Neuronal stem cell (in vitro differentiated cells): Measurements from ENCODE around the gene GPRC5A.
A peak's percentile ranks its signal among the peaks of the same experiment; 100 is the strongest.

Source experiments
- DNase-seq: peaks from one replicate; pipeline ENCODE4 v3.0.0-alpha.2; 2013; ENCODE audit warnings: low spot score
- H2AFZ ChIP-seq: one replicate; pipeline ENCODE4 v1.6.1; 2013; ENCODE audit warnings: mild to moderate bottlenecking, low read length, inconsistent platforms
- H2AK5ac ChIP-seq: 2 replicates; pipeline ENCODE4 v1.6.1; 2013; ENCODE audit warnings: low read depth, mild to moderate bottlenecking, inconsistent platforms, low read length, moderate library complexity, mixed read lengths
- H2BK120ac ChIP-seq: 2 replicates; pipeline ENCODE4 v1.6.1; 2013; ENCODE audit warnings: low read depth, mild to moderate bottlenecking, inconsistent platforms, low read length, moderate library complexity, mixed read lengths
- H2BK12ac ChIP-seq: one replicate; pipeline ENCODE4 v1.6.1; 2013; ENCODE audit warnings: low read length, inconsistent platforms
- H2BK15ac ChIP-seq: 2 replicates; pipeline ENCODE4 v1.6.1; 2013; ENCODE audit warnings: mild to moderate bottlenecking, low read length, inconsistent platforms, mixed read lengths
- H2BK5ac ChIP-seq: one replicate; pipeline ENCODE4 v1.6.1; 2013; ENCODE audit warnings: inconsistent platforms, mild to moderate bottlenecking, low read length, moderate library complexity
- H3K14ac ChIP-seq: one replicate; pipeline ENCODE4 v1.6.1; 2013; ENCODE audit warnings: low read length, inconsistent platforms
- H3K18ac ChIP-seq: 2 replicates; pipeline ENCODE4 v1.6.1; 2013; ENCODE audit warnings: low read length, inconsistent platforms
- H3K23ac ChIP-seq: 2 replicates; pipeline ENCODE4 v1.6.1; 2013; ENCODE audit warnings: low read depth, mild to moderate bottlenecking, mixed read lengths, low read length, inconsistent platforms; ENCODE audit not compliant: poor library complexity
- H3K27ac ChIP-seq: replicated peaks from 3 replicates; pipeline ENCODE4 v1.5.1; 2013; ENCODE audit warnings: low read length, inconsistent platforms
- H3K27me3 ChIP-seq, 3 experiments: 2 replicates each; pipeline ENCODE4 v1.6.1; 2013; ENCODE audit warnings: low read length in 3 of 3, mild to moderate bottlenecking in 2 of 3, inconsistent platforms in 1 of 3, low read depth in 1 of 3, mixed read lengths in 1 of 3, moderate library complexity in 1 of 3; ENCODE audit not compliant: control insufficient read depth in 3 of 3, insufficient read depth in 3 of 3
- H3K36me3 ChIP-seq, 2 donors: replicated peaks in 1 of 2; 2 replicates each; pipeline ENCODE4 v1.6.1; 2013; ENCODE audit warnings: low read length in 2 of 2; ENCODE audit not compliant: control insufficient read depth in 2 of 2, insufficient read depth in 2 of 2
- H3K4ac ChIP-seq: 2 replicates; pipeline ENCODE4 v1.6.1; 2013; ENCODE audit warnings: inconsistent platforms, mild to moderate bottlenecking, low read length, moderate library complexity
- H3K4me1 ChIP-seq, 2 donors: 1 replicate in 1 of 2; 2 replicates in 1 of 2; pipeline ENCODE4 v1.6.1; 2013; ENCODE audit warnings: low read length in 2 of 2, low read depth in 1 of 2; ENCODE audit not compliant: control insufficient read depth in 2 of 2, insufficient read depth in 1 of 2
- H3K4me2 ChIP-seq: one replicate; pipeline ENCODE4 v1.6.1; 2013; ENCODE audit warnings: mild to moderate bottlenecking, low read length, inconsistent platforms; ENCODE audit not compliant: insufficient read depth, poor library complexity, severe bottlenecking
- H3K4me3 ChIP-seq, 2 donors: 2 replicates each; pipeline ENCODE4 v1.5.1; 2013; ENCODE audit warnings: low read length in 2 of 2, mild to moderate bottlenecking in 2 of 2, inconsistent platforms in 1 of 2, moderate library complexity in 1 of 2
- H3K79me1 ChIP-seq: one replicate; pipeline ENCODE4 v1.6.1; 2013; ENCODE audit warnings: low read depth, mild to moderate bottlenecking, inconsistent platforms, low read length, moderate library complexity
- H3K9ac ChIP-seq: one replicate; pipeline ENCODE4 v1.6.1; 2013; ENCODE audit warnings: mild to moderate bottlenecking, low read depth, low read length, inconsistent platforms; ENCODE audit not compliant: poor library complexity
- H3K9me3 ChIP-seq, 2 donors: replicated peaks in 1 of 2; 2 replicates each; pipeline versions ENCODE3 to v1.6.1; 2013; ENCODE audit warnings: low read length in 2 of 2, mild to moderate bottlenecking in 2 of 2, inconsistent platforms in 1 of 2, low read depth in 1 of 2, mixed read lengths in 1 of 2, moderate library complexity in 1 of 2; ENCODE audit not compliant: control insufficient read depth in 2 of 2, insufficient read depth in 1 of 2
- H4K8ac ChIP-seq: one replicate; pipeline ENCODE4 v1.6.1; 2013; ENCODE audit warnings: low read depth, mild to moderate bottlenecking, inconsistent platforms, low read length, moderate library complexity
- H4K91ac ChIP-seq: one replicate; pipeline ENCODE4 v1.6.1; 2013; ENCODE audit warnings: low read length, low read depth, mild to moderate bottlenecking, inconsistent platforms; ENCODE audit not compliant: poor library complexity
- WGBS, 2 donors: extraction: QIAGEN DNeasy Blood & Tissue Kit; methylation state at CpG; one replicate each; pipeline ENCODE4 v1.1.7; 2013; ENCODE audit warnings: missing lambda C conversion rate in 2 of 2, mixed read lengths in 1 of 2; ENCODE audit not compliant: insufficient read length in 2 of 2, insufficient replicate concordance in 1 of 2; ENCODE audit errors: extremely low coverage in 2 of 2; 5-methylcytosine and 5-hydroxymethylcytosine counted together

Gene GPRC5A

GRCh38 chr12:12908252-12908651, 16.9 kb downstream of the GPRC5A start:
- WGBS, 2 donors, result no CpG with 5 or more reads among the region's 14 CpGs
- Histone ChIP-seq H3K27ac (no peak overlapping the region), H3K4me2 (no peak overlapping the region), H3K4ac (no peak overlapping the region), H2BK12ac (no peak overlapping the region), H3K79me1 (no peaks in the 10 kb centered on the region), H3K9ac (no peak overlapping the region), H2AK5ac (no peak overlapping the region), H2BK120ac (no peak overlapping the region), H3K27me3 (peaks cover 0 to 19% (median 0%) of the 10 kb centered on the region in 3 experiments), H3K9me3 (peaks cover 0 to 4% of the 10 kb centered on the region in 2 donors), H4K8ac (no peak overlapping the region), H3K18ac (no peak overlapping the region), H2BK15ac (no peak overlapping the region), H3K23ac (no peak overlapping the region), H3K14ac (no peak overlapping the region), H2BK5ac (no peak overlapping the region), H3K36me3 (no peaks in the 10 kb centered on the region), H4K91ac (no peak overlapping the region), H3K4me3 (peak overlapping the region in 1 of 2 donors; percentile 45), H3K4me1 (peaks cover 0 to 7% of the 10 kb centered on the region in 2 donors), H2AFZ (no peak overlapping the region)
- no peak for DNase-seq

- no peak overlapping the region for H2BK12ac ChIP-seq
- no peak overlapping the region for H3K9ac ChIP-seq
- H2BK5ac ChIP-seq, result no peak overlapping the region
- H4K91ac ChIP-seq, result no peak overlapping the region
- no peaks in the 10 kb centered on the region for H3K36me3 ChIP-seq
- H2AK5ac ChIP-seq, result no peak overlapping the region
- peak overlapping the region; percentile 22 for H3K27ac ChIP-seq
- no peak overlapping the region for H2BK120ac ChIP-seq
- no peak overlapping the region for H3K23ac ChIP-seq
- no peak overlapping the region for H3K14ac ChIP-seq
- no peak overlapping the region for H3K4ac ChIP-seq
- no peak overlapping the region for H2BK15ac ChIP-seq
- H3K27me3 ChIP-seq, result peaks cover 0 to 19% (median 0%) of the 10 kb centered on the region in 3 experiments
- H3K4me3 ChIP-seq, result peak overlapping the region in 1 of 2 donors; percentile 24
- H3K79me1 ChIP-seq, result no peaks in the 10 kb centered on the region
- peaks cover 0 to 10% of the 10 kb centered on the region in 2 donors for H3K4me1 ChIP-seq
- H3K4me2 ChIP-seq, result no peak overlapping the region
- no peak overlapping the region for H3K18ac ChIP-seq
- peaks cover 0 to 4% of the 10 kb centered on the region in 2 donors for H3K9me3 ChIP-seq
- no CpG with 5 or more reads among the region's 12 CpGs for WGBS, 2 donors
- H4K8ac ChIP-seq, result no peak overlapping the region
- no peak for DNase-seq
- H2AFZ ChIP-seq, result no peak overlapping the region
These were observed 17.3 kb downstream of the GPRC5A start for GRCh38 chr12:12908711-12909110.

GRCh38 chr12:12909228-12909994, 18.0 kb downstream of the GPRC5A start:
- peaks cover 0 to 4% of the 10 kb centered on the region in 2 donors for H3K9me3 ChIP-seq
- H3K27me3 ChIP-seq, result peaks cover 0 to 20% (median 0%) of the 10 kb centered on the region in 3 experiments
- peaks cover 0 to 13% of the 10 kb centered on the region in 2 donors for H3K4me1 ChIP-seq
- H2BK15ac ChIP-seq, result no peak overlapping the region
- H3K36me3 ChIP-seq, result no peaks in the 10 kb centered on the region
- H3K79me1 ChIP-seq, result no peaks in the 10 kb centered on the region
- no peak for DNase-seq
- no peak overlapping the region for H3K9ac ChIP-seq
- no peak overlapping the region for H4K8ac ChIP-seq
- no peak overlapping the region for H3K23ac ChIP-seq
- H4K91ac ChIP-seq, result no peak overlapping the region
- H3K4me2 ChIP-seq, result no peak overlapping the region
- no peak overlapping the region for H2AFZ ChIP-seq
- no peak overlapping the region for H3K4ac ChIP-seq
- H2BK12ac ChIP-seq, result no peak overlapping the region
- H2AK5ac ChIP-seq, result no peak overlapping the region
- H2BK5ac ChIP-seq, result no peak overlapping the region
- WGBS, 2 donors, result no CpG with 5 or more reads among the region's 4 CpGs
- no peak overlapping the region for H2BK120ac ChIP-seq
- no peak overlapping the region for H3K4me3 ChIP-seq
- no peak overlapping the region for H3K14ac ChIP-seq
- H3K27ac ChIP-seq, result peak overlapping the region; percentile 22
- H3K18ac ChIP-seq, result no peak overlapping the region

- Histone ChIP-seq H2AK5ac (no peak overlapping the region), H3K14ac (no peak overlapping the region), H3K4me2 (no peak overlapping the region), H3K23ac (no peak overlapping the region), H2BK15ac (no peak overlapping the region), H2BK5ac (no peak overlapping the region), H3K9me3 (peaks cover 0 to 4% of the 10 kb centered on the region in 2 donors), H3K79me1 (no peaks in the 10 kb centered on the region), H3K27me3 (peaks cover 0 to 20% (median 0%) of the 10 kb centered on the region in 3 experiments), H2BK12ac (no peak overlapping the region), H3K4me1 (peaks cover 0 to 13% of the 10 kb centered on the region in 2 donors), H3K9ac (no peak overlapping the region), H4K91ac (no peak overlapping the region), H3K4ac (no peak overlapping the region), H3K4me3 (no peak overlapping the region), H3K27ac (no peak overlapping the region), H3K18ac (peak overlapping the region; percentile 46), H2BK120ac (no peak overlapping the region), H2AFZ (no peak overlapping the region), H3K36me3 (no peaks in the 10 kb centered on the region), H4K8ac (no peak overlapping the region)
- WGBS, 2 donors, result no CpG with 5 or more reads among the region's 4 CpGs
- no peak for DNase-seq
These were observed 18.6 kb downstream of the GPRC5A start for GRCh38 chr12:12909995-12910420.
